Stimulated activated CD4-positive, alpha-beta T cell treated with anti-CD3 and anti-CD28 coated beads, Interleukin-2, amount 100 ng/mL, for 4 hours (primary cell): Measurements from ENCODE around the gene TSHR.
"Not testable (repeated sequence)": the region's sequence is repeated elsewhere in the genome, so short reads cannot be mapped to it uniquely, and the experiment has no call there.

Experiments
- DNase-seq: peaks from one replicate; pipeline ENCODE4 v3.0.0-alpha.2; 2020; ENCODE audit warnings: low read depth

Gene TSHR

GRCh38 chr14:80951491-80951890 is 3.9 kb upstream of the TSHR start:
- no peak for DNase-seq

GRCh38 chr14:80953211-80953610 is 2.2 kb upstream of the TSHR start:
- DNase-seq: not testable (repeated sequence)

GRCh38 chr14:80954687-80955299 is 628 bp upstream of the TSHR start:
- DNase-seq: peak; percentile 56

- DNase-seq: no peak
Measured at GRCh38 chr14:80956102-80956501, 681 bp downstream of the TSHR start.

GRCh38 chr14:80956922-80957321 is 1.5 kb downstream of the TSHR start:
- no peak for DNase-seq

- no peak for DNase-seq
Measured at GRCh38 chr14:80957613-80958012, 2.2 kb downstream of the TSHR start.

- DNase-seq: no peak
Measured at GRCh38 chr14:80958226-80958625, 2.8 kb downstream of the TSHR start.

DNA sequence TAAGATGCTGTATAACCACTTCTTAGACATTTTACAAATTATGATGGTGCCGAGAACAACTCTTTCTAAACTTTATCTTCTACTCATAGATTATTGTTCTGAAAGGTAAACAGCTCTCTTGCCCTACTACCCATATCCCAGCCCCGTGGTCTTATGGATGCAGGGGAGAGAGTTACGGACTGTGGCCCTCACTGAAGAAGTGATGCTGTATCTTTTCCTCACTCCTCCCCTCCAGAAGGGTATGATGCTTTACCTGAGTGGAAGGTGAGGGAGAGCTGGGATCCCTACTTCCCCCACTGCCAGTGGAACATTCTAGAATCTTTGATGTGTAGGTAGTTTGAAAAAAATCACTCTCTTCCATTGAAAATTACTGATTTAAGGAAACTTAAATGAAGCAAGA is 3.5 kb downstream of the TSHR start:
- DNase-seq: no peak

GRCh38 chr14:80959496-80959895 is 4.1 kb downstream of the TSHR start:
- peak; percentile 28 for DNase-seq

DNA sequence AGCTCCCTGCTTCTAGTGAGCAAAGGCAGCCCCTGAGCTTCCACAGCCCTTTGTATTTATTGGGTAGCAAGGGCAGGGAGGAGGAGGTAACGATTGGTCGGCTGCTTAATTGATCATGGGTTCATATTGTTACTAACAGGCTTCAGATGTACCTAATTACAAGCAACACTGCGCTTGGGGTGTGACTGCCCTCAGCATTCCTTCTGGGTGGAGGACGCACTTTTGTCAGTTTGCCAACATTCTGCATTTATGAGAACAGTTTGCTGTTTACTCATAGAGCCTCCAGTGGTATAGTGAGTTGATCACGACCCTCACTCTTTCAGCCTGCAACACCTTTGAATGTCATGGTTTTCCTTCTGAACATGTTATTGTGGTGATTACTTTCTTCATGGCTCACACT is 9.6 kb downstream of the TSHR start:
- DNase-seq: no peak

DNA sequence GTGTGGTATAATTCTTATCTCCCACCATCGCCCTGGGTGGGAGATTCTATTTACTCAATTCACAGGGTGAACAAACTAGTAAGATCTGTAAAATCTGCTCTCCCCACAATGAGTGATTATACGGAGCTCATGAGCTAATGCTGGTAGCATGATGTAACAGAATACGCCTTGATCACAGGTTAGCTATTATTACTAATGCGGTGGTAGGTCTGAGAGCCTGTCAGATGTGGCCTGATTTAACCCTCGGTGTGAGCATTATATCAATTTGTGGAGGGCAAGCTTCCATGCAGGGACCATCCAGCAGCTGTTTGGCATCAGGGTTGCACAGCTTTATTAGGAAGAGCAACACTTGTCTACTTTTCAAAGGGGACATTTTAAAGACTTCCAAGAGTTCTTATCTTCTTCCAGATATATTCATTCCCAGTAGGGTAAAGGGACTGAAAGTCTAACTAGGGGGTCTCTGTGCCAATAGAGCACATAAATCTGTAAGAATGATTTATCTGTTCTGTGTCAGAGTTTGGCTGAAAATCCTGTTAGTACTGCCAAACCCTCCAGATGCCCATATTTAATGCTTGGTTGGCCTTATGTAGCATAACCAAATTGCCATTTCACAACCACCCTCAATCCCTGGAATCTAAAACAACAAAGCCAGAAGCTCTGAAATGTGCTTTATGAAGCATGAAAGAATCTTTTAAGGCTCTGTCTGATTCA is 18.7 kb downstream of the TSHR start:
- no peak for DNase-seq

DNA sequence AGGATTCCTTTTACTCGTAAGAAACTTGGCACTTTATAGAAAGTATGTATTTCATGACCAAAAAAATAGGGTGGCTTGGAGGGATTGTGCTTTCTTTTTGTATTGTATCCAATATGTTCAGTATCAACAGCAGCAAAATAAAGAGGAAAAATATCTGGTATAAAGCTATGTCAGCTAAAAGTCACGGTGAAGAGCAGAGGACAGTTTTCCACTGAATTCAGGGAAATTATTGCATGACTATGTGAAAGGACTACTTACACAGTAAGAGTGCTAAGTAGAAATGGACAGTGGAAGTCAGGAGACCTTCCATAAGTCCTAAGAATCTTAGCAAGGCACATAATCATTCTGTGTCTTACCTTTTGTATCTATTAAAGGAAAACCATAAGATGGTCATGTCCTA is 19.3 kb downstream of the TSHR start:
- DNase-seq: no peak

DNA sequence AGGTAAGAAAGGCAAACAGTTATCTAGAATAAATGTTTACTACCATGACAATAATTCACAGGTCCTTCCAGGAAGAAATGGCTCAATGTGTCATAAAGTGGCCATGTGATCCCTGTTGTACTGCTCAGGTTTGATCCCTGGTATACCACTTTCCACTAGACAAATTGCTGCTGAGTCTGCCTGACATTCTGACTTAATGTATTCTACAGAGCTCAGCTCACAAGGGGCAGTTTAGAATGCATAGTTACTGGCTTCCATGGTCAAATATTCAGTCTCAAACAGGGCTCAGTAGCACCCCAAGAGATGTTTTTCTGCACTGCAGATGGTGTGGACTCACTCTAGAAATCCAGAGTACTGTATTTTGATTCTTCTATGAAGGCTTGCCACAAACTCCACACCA is 21.8 kb downstream of the TSHR start:
- no peak for DNase-seq

GRCh38 chr14:80978403-80978802 is 23.0 kb downstream of the TSHR start:
- DNase-seq: no peak

DNA sequence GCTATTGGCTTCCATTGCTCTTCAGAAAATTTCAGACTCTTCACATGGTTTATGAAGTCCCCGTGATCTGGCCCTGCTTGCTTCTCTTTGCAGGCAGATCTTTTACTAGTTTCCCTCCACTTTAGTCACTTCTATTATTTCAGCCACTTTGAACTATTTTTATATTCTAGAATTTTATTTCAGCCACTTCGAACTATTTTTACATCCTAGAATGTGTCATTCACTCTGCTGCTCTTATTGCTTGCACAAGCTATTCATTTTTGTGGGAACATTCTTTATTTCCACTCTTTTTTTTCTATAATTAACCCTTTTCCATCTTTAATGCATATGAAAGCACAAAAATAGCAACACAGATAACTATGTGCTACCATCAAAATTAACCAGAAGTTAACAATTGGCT is 24.5 kb downstream of the TSHR start:
- no peak for DNase-seq

DNA sequence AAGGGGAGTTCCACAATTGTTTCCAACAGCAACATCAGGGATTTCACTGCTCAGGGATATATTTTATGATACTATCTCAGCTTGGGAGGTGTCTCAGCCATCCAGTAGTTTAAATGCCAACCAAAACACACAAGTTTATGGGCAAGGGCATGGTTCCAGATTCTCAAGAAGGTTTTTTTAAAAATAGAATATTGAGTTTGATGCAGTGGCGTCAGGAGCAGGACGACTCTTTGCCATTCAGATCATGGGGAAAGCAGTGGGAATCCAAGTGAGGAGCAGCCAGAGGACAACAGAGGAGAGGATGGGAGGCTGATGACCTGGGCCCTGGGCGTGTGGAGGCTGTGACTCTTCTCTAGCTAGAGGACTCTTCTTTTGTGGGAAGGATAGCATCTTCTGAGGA is 25.7 kb downstream of the TSHR start:
- DNase-seq: no peak

DNA sequence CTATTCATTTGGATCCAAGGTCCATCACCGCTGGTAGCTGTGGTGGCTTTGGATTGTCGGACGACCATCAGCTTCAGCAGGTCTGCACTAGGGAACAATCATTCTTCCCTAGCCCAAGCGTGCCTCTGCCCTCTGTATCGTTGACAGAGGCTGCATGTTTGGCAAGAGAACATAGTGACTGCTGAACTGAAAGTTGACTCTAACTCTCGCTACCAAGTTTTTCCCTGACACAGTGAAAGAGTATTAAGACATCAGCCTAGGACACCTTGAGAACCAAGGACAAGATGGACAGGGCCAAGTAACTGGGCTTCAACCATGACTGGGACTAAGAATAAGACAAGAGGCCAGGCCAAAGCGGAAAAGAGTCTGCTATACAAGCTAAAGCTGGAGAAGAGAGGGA is 26.3 kb downstream of the TSHR start:
- no peak for DNase-seq

DNA sequence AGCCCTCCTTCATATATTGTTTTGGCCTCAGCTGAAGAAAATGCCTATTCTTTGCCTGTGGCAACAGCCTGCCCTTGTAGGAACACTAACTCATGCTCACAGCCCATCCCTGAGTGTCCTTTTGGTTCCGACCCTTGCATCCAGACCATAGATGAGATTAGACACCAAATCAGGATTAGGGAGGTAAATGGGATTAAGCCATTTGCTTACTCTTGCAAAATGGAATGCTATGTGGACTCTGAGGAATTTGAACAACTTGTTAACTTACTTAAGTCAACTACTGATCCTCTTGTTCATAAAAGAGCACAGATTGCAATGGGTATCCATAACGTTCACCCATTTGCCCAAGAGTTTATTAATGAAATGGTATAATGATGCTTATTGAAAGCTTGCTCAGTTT is 27.3 kb downstream of the TSHR start:
- no peak for DNase-seq

- peak; percentile 35 for DNase-seq
Measured at GRCh38 chr14:80987235-80988032, 32.0 kb downstream of the TSHR start.

GRCh38 chr14:80988192-80988591 is 32.8 kb downstream of the TSHR start:
- no peak for DNase-seq

DNA sequence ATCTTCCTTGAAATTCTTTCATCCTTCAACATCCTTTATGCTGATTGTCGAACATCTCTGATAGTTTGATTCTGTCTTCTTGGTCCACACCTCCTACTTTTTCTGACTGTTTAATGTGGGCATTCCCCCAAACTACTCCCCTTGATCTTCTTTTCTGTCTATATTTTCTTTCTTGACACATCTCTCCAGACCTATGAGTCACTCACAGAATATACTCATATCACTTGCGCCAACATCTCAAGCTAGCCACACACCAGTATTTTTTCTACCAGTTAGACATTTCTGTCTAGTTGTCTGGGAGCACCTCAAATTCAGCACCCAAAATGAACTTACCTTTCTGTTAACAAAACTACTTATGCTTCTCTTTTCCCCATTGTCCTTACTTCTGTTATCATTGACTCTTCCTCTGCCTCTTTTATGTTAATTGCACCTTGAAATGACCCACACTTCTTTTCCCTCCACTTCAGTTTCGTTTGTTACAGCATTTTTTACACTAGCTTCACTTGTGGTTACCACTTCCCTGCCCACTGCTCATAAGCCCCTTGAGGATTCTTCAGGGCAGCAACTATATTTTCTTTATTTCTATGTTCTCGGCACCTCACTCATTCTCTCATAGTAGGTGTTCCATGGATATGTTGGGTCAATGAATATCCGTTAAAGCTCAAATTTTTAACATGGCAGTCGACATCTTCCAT is 33.5 kb downstream of the TSHR start:
- no peak for DNase-seq

DNA sequence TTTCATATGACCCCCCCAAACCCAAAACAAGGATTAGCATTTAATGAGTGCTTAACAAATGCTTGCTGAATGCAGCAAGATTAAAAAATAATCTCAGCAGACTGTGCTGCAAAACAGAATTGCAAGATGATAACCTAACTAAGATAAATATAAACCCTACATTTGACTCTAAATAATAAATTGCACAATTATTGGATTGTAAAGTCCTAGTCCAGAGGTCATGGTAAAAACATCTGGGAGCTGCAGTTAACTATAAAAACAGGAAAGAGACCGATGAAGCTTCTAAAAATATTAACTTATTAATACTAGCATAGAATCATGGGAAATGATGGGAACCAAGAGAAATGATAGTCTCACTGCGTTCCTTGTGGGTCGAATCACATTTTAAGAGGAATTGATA is 37.2 kb downstream of the TSHR start:
- DNase-seq: no peak
